Rectal smooth muscle tissue (tissue), 1 donor: Measurements from ENCODE around the gene CRIP1.

Source experiments
- H3K27ac ChIP-seq: one replicate; pipeline ENCODE4 v1.7.0; 2013; ENCODE audit warnings: low read depth, low read length, inconsistent platforms
- H3K27me3 ChIP-seq: one replicate; pipeline ENCODE4 v1.7.0; 2013; ENCODE audit warnings: low read length; ENCODE audit not compliant: control insufficient read depth, insufficient read depth
- H3K36me3 ChIP-seq: one replicate; pipeline ENCODE4 v1.7.0; 2013; ENCODE audit warnings: low read length; ENCODE audit not compliant: control insufficient read depth, insufficient read depth
- H3K4me1 ChIP-seq: one replicate; pipeline ENCODE4 v1.7.0; 2013; ENCODE audit warnings: low read length; ENCODE audit not compliant: control insufficient read depth, insufficient read depth
- H3K4me3 ChIP-seq: one replicate; pipeline ENCODE4 v1.7.0; 2013; ENCODE audit warnings: low read length
- H3K9ac ChIP-seq: one replicate; pipeline ENCODE4 v1.7.0; 2013; ENCODE audit warnings: low read length

The CRIP1 gene

DNA sequence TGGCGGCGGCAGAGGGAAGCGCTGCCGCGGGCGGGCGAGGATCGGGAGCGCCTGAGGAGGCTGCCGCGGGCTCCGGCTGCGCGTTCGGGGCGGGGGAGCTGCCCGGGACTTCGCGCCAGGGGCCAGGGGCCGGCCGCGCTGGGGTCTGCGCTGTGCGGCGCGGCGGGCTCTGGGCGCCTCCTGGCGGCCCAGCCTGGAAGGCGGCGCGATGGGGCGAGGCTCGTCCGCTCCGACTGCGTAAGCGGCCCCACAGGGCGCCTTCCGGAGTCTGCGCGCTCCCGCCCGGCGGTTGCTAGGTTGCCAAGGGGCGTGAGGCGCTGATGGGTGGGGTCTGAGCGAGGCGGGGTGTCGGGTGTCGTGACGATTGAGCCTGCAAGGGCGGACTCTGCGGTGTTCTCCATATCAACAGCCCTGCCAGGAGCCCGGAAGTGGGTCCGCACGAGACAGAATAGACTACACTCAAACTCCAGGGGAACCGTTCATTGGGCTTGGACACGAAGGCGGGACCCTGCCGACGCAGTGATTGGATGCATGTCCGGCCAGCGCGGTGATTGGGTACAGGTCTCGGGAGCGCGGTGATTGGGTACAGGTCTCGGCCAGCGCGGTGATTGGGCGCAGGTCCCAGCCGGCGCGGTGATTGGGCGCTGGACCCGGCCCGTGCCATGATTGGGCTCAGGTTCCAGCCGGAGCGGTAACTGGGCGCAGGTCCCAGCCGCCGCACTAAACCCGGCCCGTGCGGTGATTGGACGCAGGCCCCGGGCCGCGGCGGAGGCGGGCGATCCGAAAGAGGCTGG is 4.1 kb downstream of the CRIP1 start, which contains the start of gene TEDC1:
TEDC1 (plus strand) TSS at position 675 of the 794 bp plus-strand sequence. CDS start 130 bp downstream, outside the sequence.
- Histone ChIP-seq H3K27ac (peak within 1 kb of the TSS; percentile 88), H3K27me3 (no peaks in the 10 kb centered on the region), H3K9ac (peak within 1 kb of the TSS; percentile 62), H3K36me3 (no peaks in the 10 kb centered on the region), H3K4me1 (peaks cover 4% of the 10 kb centered on the region), H3K4me3 (peak within 1 kb of the TSS; percentile 80)

GRCh38 chr14:105491366-105491973 is 4.8 kb downstream of the CRIP1 start:
- Histone ChIP-seq H3K27ac (peak overlapping the region; percentile 79), H3K4me3 (peak overlapping the region; percentile 74), H3K9ac (no peak overlapping the region), H3K36me3 (no peaks in the 10 kb centered on the region), H3K4me1 (peaks cover 4% of the 10 kb centered on the region), H3K27me3 (no peaks in the 10 kb centered on the region)

GRCh38 chr14:105492031-105492970 is 5.6 kb downstream of the CRIP1 start:
- no peak overlapping the region for H3K9ac ChIP-seq
- no peak overlapping the region for H3K27ac ChIP-seq
- peaks cover 4% of the 10 kb centered on the region for H3K4me1 ChIP-seq

GRCh38 chr14:105492971-105493871 is 6.5 kb downstream of the CRIP1 start:
- no peaks in the 10 kb centered on the region for H3K27me3 ChIP-seq
- no peak overlapping the region for H3K4me3 ChIP-seq
- H3K27ac ChIP-seq: no peak overlapping the region
- H3K4me1 ChIP-seq: peaks cover 4% of the 10 kb centered on the region
- H3K9ac ChIP-seq: no peak overlapping the region
- H3K36me3 ChIP-seq: no peaks in the 10 kb centered on the region

More at GRCh38 chr14:105492031-105492970, 5.6 kb downstream of the CRIP1 start:
- Histone ChIP-seq H3K36me3 (no peaks in the 10 kb centered on the region), H3K4me3 (peak overlapping the region; percentile 32), H3K27me3 (no peaks in the 10 kb centered on the region)

GRCh38 chr14:105493921-105494605 is 7.4 kb downstream of the CRIP1 start:
- Histone ChIP-seq H3K9ac (no peak overlapping the region), H3K27ac (no peak overlapping the region), H3K4me1 (peaks cover 4% of the 10 kb centered on the region), H3K27me3 (no peaks in the 10 kb centered on the region), H3K4me3 (no peak overlapping the region), H3K36me3 (no peaks in the 10 kb centered on the region)

GRCh38 chr14:105494606-105494929 is 7.9 kb downstream of the CRIP1 start:
- no peaks in the 10 kb centered on the region for H3K36me3 ChIP-seq
- H3K9ac ChIP-seq: no peak overlapping the region
- no peaks in the 10 kb centered on the region for H3K4me1 ChIP-seq
- no peak overlapping the region for H3K27ac ChIP-seq
- no peak overlapping the region for H3K4me3 ChIP-seq
- no peaks in the 10 kb centered on the region for H3K27me3 ChIP-seq

- no peak overlapping the region for H3K27ac ChIP-seq
- no peaks in the 10 kb centered on the region for H3K4me1 ChIP-seq
- H3K9ac ChIP-seq: no peak overlapping the region
- no peaks in the 10 kb centered on the region for H3K27me3 ChIP-seq
- no peaks in the 10 kb centered on the region for H3K36me3 ChIP-seq
- H3K4me3 ChIP-seq: no peak overlapping the region
Measured at GRCh38 chr14:105495101-105495989, 8.7 kb downstream of the CRIP1 start.

- H3K36me3 ChIP-seq: no peaks in the 10 kb centered on the region
- H3K27ac ChIP-seq: no peak overlapping the region
- no peaks in the 10 kb centered on the region for H3K27me3 ChIP-seq
- no peak overlapping the region for H3K4me3 ChIP-seq
- H3K9ac ChIP-seq: no peak overlapping the region
- no peaks in the 10 kb centered on the region for H3K4me1 ChIP-seq
Measured at GRCh38 chr14:105495990-105496830, 9.5 kb downstream of the CRIP1 start.

DNA sequence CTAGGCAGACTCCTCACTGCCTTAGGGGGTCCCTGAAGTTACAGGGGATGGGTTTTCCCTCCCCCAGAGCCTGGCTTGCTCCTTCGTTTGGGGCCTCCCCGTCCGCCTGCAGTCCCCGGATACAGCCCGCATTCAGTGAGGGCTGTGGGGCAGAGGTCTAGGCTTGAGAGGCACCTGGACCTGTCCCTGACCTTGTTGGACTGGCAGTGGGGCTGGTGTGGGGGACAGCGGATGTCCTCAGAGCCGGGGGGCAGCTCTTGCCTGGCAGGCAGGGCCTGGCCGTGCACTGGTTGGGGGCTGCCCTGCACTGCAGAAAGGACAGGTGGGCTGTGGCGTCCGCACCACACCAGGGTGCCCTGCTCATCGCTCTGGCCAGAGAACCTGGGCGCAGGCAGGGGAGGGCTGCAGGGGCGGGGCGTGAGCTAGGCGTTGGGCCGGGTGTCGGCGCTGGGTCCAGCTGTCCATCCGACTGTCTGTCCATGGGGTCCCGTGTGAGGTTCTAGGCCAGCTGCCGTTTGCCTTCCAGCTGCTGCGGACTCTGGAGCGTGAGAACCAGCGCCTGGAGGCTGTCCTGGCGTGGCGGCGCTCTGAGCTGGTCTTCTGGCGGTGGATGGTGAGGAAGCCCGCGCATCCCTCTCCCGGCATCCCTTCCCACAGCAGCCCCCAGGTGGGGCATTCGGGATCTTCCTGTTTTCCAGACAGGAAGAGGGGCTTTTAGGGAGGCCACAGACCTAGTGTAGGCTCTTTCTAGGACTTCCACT is 10.3 kb downstream of the CRIP1 start:
- Histone ChIP-seq H3K27ac (no peak overlapping the region), H3K36me3 (no peaks in the 10 kb centered on the region), H3K27me3 (no peaks in the 10 kb centered on the region), H3K4me1 (no peaks in the 10 kb centered on the region), H3K9ac (no peak overlapping the region), H3K4me3 (no peak overlapping the region)
